AML-193 (cell line): Measurements from ENCODE around the gene VOPP1.
"Not testable (repeated sequence)": the region's sequence is repeated elsewhere in the genome, so short reads cannot be mapped to it uniquely, and the experiment has no call there.

Experiments
- DNase-seq, 2 experiments: peaks; one replicate each; lab custom pipeline; 2025; lab: John Stamatoyannopoulos, UW

The VOPP1 gene

GRCh38 chr7:55488216-55488615, 84.1 kb downstream of the VOPP1 start:
- no peak for DNase-seq

- no peak for DNase-seq
Observed at GRCh38 chr7:55486991-55487390, 85.3 kb downstream of the VOPP1 start.

- no peak for DNase-seq
Observed at GRCh38 chr7:55486192-55486590, 86.1 kb downstream of the VOPP1 start.

GRCh38 chr7:55485501-55486191, 86.7 kb downstream of the VOPP1 start:
- no peak for DNase-seq

GRCh38 chr7:55484834-55485233, 87.5 kb downstream of the VOPP1 start:
- no peak for DNase-seq

GRCh38 chr7:55484241-55484640, 88.1 kb downstream of the VOPP1 start:
- no peak for DNase-seq

DNA sequence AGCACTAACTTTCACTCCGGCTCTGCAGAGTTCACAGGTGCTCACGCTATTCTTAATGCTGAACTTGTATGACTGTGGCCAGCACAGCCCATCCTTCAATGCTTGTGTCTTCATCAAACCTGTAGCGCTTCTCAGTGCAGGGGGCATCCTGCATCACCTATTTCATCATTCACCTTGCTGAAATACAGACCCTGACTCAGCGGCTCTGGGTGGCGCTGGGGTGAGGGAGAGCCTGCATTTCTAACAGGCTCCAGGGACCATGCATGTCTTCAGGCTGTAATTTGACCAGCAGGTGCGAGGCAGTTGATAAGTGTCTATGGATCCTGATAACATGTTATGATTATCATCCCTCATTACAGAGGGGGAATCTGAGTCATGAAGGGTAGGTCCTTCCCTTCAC, 89.3 kb downstream of the VOPP1 start:
- no peak for DNase-seq

GRCh38 chr7:55481155-55481554, 91.1 kb downstream of the VOPP1 start:
- DNase-seq = no peak

- DNase-seq = no peak
Observed at GRCh38 chr7:55478700-55479099, 93.6 kb downstream of the VOPP1 start.

GRCh38 chr7:55477781-55478374, 94.4 kb downstream of the VOPP1 start:
- no peak for DNase-seq

DNA sequence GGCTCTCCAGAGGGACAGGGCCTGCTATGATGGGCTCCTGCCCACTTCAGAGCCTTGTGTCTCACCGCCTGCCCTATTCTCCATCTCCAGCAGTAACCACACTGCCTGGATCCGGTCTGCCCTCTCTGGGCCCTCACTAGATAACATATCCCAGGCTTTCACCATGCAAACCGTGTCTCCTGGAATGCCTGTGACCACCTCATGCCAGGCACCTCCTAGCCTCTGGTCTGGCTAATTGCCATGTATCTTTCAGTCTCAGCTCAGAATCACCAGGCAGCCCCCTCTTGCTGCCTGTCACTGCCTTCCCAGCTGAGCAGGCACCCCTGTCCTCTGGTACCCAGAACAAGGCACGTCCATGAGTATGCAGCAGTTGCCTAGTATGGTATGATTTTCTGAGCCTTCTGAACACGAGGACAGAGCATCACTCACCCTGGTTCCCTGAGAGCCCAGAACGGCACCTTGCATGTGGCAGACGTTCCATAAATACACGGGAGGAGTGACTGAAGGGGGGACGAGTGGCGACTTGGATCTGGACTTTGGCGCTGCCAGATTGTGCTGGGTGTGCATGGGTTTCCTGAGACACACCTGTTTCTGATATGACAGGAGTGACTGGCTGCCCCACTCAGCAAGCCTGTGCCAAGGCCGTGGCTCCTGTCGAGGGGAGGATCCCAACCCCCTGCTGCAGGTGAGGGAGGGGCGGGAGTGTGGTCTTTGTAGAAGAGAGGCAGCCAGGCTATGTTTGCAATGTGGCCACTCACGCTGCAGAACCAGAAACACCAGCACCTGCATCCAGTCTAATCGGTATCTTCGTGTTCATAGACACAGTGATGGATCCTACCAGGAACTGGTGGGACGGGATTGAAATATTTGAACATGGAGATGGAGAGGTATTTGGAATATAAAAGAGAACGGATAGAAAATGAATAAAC, 95.2 kb downstream of the VOPP1 start:
- DNase-seq = no peak

GRCh38 chr7:55475855-55476803, 96.2 kb downstream of the VOPP1 start:
- DNase-seq = no peak

GRCh38 chr7:55474944-55475854, 97.1 kb downstream of the VOPP1 start:
- no peak for DNase-seq

DNA sequence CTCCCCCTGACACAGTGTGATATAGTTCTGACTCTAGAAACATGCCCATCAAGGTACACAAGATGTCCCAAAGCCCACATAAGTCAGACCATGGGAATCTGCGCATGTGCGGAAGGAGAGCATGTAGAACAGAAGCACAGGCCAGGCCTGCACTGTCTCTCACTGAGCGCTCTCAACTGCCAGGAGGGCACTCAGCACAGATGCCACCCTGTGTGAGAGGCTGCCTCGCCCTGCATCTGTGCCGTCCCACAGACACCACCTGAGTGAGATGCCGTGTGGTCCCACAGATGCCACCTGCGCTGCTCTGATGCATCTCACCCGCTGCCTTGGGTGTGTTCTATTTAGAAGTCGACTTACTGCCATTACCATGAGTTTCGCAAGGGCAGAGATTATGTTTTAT, 98.4 kb downstream of the VOPP1 start:
- DNase-seq = no peak

DNA sequence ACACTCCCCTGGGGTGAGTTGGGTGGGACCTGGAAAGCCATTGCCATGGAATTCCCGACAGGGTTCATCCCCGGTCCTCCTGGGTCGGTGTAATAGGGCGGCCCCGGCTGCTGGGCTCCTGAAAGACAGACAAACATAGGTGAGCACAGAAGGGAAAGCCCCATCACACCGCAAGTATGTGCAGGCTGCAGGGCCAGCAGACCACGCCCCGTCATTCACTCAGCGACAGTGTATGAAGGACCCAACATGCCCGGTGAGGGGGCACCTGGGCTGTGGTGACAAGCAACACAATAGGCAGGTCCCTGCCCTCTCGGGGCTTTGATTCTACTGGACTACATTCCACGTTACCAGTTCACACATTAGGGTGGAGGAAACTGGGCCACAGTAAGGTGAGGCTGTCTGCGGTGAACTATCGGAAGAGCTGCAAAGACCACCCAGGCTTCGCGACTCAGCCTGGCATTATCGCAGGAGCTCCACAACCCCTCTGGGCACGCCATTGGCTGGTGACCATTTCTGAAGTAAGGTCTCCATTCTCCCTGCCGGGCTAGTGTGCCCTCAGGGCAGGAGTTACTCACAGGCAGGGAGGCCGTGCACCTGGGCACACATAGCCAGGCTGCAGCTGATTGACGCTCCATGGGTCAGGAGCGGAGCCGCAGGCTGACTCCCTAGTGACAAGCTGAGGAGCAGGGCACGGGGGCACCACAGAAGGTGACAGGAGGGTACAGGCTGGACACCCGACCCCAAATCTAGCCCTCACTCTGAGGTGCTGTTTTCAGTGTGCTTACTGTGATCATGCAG, 99.2 kb downstream of the VOPP1 start:
- DNase-seq = no peak

DNA sequence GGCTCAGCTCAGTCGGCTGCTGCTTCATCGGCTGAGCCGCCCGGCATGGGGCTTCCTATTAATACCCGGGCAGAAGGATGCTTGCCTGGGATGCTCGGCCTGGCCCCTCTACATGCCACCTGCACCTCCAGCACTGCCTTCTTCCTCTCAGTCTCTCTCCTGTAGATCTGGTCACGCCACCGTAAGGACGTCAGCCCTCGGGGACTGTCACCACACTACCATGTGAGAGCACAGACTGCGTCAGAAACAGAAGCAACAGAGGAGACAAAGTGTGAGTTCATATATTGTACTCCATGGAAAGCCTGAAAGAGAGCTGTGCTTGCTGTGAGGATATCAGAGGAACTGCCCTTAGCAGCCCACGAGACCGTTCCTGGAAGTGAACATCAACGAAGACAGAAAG, 99.9 kb downstream of the VOPP1 start:
- DNase-seq = not testable (repeated sequence)

DNA sequence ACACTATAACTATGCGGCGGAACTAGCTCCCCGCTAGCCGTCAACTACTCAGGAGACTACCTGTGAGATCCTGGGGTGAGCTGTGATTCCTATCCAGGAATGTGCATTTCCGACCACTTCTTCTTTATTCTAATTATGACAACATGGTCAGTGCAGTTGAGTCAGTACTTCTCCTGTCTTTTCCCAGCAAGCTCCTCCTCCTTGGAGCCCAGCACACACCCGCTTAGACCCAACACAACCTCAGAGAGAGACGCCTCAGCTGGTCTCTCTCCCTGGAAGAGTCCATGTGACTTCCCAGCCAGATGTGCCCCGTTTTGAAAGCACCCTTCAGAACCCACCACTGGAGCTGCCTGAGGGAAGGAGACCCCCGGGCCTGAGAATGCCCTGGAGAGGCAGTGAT, 100.7 kb downstream of the VOPP1 start:
- DNase-seq = not testable (repeated sequence)

DNA sequence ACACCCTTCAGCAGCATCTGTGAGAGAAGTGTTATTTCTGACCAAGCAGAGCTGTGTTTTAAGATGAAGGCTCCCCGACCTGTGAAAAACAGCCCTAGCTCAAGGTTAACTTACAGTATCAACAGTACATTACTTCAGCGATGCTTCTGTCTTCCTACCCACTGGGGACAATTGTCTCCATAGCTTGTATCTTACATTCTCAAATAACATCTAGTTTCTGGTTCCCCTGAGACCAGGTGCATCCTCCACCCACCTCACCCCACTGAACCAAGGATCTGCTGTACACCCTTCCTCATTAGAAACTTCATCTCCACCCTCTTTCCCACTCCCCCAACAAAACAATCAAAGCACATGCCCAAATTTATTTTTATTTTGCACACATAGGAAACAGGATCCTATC, 102.0 kb downstream of the VOPP1 start:
- no peak for DNase-seq

DNA sequence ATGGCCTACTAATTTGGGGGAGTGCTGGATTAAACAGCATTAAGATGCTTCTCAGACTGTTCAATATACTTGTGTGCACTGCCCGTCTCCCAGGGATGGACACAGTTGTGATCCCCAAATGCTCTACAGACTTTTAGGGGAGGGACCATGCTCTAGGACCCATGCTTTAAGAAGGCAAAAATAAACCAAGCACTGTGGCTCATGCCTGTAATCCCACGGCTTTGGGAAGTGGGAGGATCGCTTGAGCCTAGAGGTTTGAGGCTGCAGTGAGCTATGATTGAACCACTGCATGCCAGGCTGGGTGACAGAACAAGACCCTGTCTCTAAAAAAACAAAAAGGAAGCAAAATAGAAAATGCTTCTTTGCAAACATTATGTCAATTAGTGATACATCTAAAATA, 102.6 kb downstream of the VOPP1 start:
- DNase-seq = no peak

DNA sequence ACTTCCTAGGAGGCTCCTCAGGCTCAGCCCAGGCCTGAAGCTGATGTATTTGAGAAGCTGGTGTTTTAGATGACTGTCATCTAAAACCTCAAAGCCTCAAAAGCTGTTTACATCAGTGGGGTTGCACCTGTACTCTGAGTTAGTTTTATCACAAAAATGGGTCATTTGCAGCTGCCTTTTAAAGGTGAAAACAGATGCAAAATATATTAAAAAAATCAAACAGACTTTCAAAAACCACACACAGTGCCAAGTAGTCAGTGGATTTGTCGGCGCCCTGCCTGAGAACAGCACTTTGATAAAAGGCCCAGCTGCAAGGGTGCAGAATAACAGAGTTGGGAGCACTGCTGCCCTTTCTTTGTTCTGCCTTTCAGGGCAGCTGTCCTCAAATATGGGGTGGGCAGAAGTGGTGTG, 103.0 kb downstream of the VOPP1 start:
- DNase-seq = no peak
